HEK293T (cell line): ENCODE measurements around the gene ANKRD40CL.

Experiments used
- ARNT ChIP-seq: fragments of 450-650 bp; IDR thresholded peaks from 2 replicates; pipeline ENCODE4 v1.6.1; 2017; ENCODE audit warnings: mild to moderate bottlenecking
- BHLHE40 ChIP-seq: fragments of 450-650 bp; IDR thresholded peaks from 2 replicates; pipeline ENCODE4 v1.6.1; 2016; ENCODE audit warnings: mild to moderate bottlenecking, moderate library complexity, borderline replicate concordance
- FOXA1 ChIP-seq: fragments of 450-650 bp; IDR thresholded peaks from 2 replicates; pipeline ENCODE4 v1.6.1; 2016; ENCODE audit warnings: mild to moderate bottlenecking
- FOXM1 ChIP-seq: fragments of 450-650 bp; IDR thresholded peaks from 2 replicates; pipeline ENCODE4 v1.6.1; 2017; ENCODE audit warnings: mild to moderate bottlenecking, borderline replicate concordance
- L3MBTL2 ChIP-seq: fragments of 450-650 bp; conservative IDR thresholded peaks from 2 replicates; pipeline ENCODE4 v1.6.1; 2016; ENCODE audit warnings: mild to moderate bottlenecking
- LEF1 ChIP-seq: fragments of 450-650 bp; IDR thresholded peaks from 2 replicates; pipeline ENCODE4 v1.6.1; 2017; ENCODE audit warnings: mild to moderate bottlenecking, borderline replicate concordance
- SP1 ChIP-seq: fragments of 450-650 bp; IDR thresholded peaks from 2 replicates; pipeline ENCODE4 v1.6.1; 2017
- TARDBP ChIP-seq: fragments of 450-650 bp; IDR thresholded peaks from 2 replicates; pipeline ENCODE4 v1.6.1; 2016
- ZNF384 ChIP-seq: fragments of 450-650 bp; IDR thresholded peaks from 2 replicates; pipeline ENCODE4 v1.6.1; 2016
- TF ChIP-seq, protein P1 (sequence below): fragments of 450-650 bp; IDR thresholded peaks from 2 replicates; pipeline ENCODE4 v1.6.1; 2016

- TF ChIP-seq BHLHE40, result no peak
- no peak for TF ChIP-seq FOXM1
- no peak for TF ChIP-seq SP1
- TF ChIP-seq, protein P1, sequence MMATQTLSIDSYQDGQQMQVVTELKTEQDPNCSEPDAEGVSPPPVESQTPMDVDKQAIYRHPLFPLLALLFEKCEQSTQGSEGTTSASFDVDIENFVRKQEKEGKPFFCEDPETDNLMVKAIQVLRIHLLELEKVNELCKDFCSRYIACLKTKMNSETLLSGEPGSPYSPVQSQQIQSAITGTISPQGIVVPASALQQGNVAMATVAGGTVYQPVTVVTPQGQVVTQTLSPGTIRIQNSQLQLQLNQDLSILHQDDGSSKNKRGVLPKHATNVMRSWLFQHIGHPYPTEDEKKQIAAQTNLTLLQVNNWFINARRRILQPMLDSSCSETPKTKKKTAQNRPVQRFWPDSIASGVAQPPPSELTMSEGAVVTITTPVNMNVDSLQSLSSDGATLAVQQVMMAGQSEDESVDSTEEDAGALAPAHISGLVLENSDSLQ, result no peak
- TF ChIP-seq FOXA1, result no peak
- TF ChIP-seq LEF1, result no peak
- TF ChIP-seq L3MBTL2, result no peak
- no peak for TF ChIP-seq TARDBP
- TF ChIP-seq ARNT, result no peak
- TF ChIP-seq ZNF384, result no peak
Measured at GRCh38 chr17:50722746-50723145, 44.6 kb downstream of the ANKRD40CL start.
